ENCODE measurements around the gene PTPRCAP. TPM values are rescaled to one million over a fixed set of nuclear protein-coding genes. Genes with fewer than 3 reads are reported as not detected.

PTPRCAP gene
- polyA plus RNA-seq, 1 donor (not counting 4 experiments of a cell fraction or from before 2014, with no cell fraction given) = not detected

GRCh38 chr11:67412495-67413179 lies 24.8 kb downstream of the PTPRCAP start:
- DNase-seq (ENCODE audit: low read depth, low spot score) (no peak), FAIRE-seq (no peak)
- Histone ChIP-seq H3K27ac (ENCODE audit: control insufficient read depth, insufficient read depth, low read length) (no peak overlapping the region), H2AFZ (ENCODE audit: control insufficient read depth, low read length) (no peak overlapping the region), H3K4me3 (ENCODE audit: control insufficient read depth in 2 of 3, extremely low read depth in 1 of 3, insufficient read depth in 2 of 3, low read depth in 1 of 3, low read length in 3 of 3) (no peak overlapping the region), H4K20me1 (ENCODE audit: control insufficient read depth, extremely low read depth, insufficient read depth, low read length) (no peaks in the 10 kb centered on the region), H3K27me3 (ENCODE audit: control insufficient read depth, extremely low read depth, insufficient read depth, low read length) (peaks cover 14% of the 10 kb centered on the region), H3K9me1 (ENCODE audit: control insufficient read depth, extremely low read depth, insufficient read depth, low read length) (no peaks in the 10 kb centered on the region), H3K36me3 (ENCODE audit: control insufficient read depth in 2 of 2, extremely low read depth in 1 of 2, insufficient read depth in 2 of 2, low read length in 2 of 2) (no peaks in the 10 kb centered on the region), H3K9ac (ENCODE audit: control insufficient read depth, extremely low read depth, insufficient read depth, low read length) (no peak overlapping the region), H3K4me2 (ENCODE audit: control insufficient read depth, extremely low read depth, insufficient read depth, low read depth, low read length) (no peak overlapping the region), H3K4me1 (ENCODE audit: control insufficient read depth, extremely low read depth, insufficient read depth, low read length) (no peaks in the 10 kb centered on the region), H3K79me2 (ENCODE audit: control insufficient read depth, insufficient read depth, low read length) (no peaks in the 10 kb centered on the region), H3K9me3 (ENCODE audit: control insufficient read depth, low read depth, low read length) (no peaks in the 10 kb centered on the region)
- TF ChIP-seq EZH2 (IDR thresholded peaks at IDR 0.05; ENCODE audit: low read length) (no peak), CTCF (optimal IDR thresholded peaks at IDR 0.05 in 1 of 3, IDR thresholded peaks at IDR 0.05 in 1 of 3, conservative IDR thresholded peaks at IDR 0.05 in 1 of 3; ENCODE audit: extremely low read depth in 1 of 3, insufficient read depth in 2 of 3, low read length in 3 of 3) (no peak)
- dilution Hi-C loops (cut with MboI; ENCODE audit: extremely low pct_ligation_motif_present, low sequenced_read_pairs) = no loop called here

- H4K20me1 ChIP-seq (ENCODE audit: control insufficient read depth, extremely low read depth, insufficient read depth, low read length) = no peaks in the 10 kb centered on the region
- H3K9me1 ChIP-seq (ENCODE audit: control insufficient read depth, extremely low read depth, insufficient read depth, low read length) = no peaks in the 10 kb centered on the region
- peaks cover 14% of the 10 kb centered on the region for H3K27me3 ChIP-seq (ENCODE audit: control insufficient read depth, extremely low read depth, insufficient read depth, low read length)
- TF ChIP-seq CTCF (optimal IDR thresholded peaks at IDR 0.05 in 1 of 3, IDR thresholded peaks at IDR 0.05 in 1 of 3, conservative IDR thresholded peaks at IDR 0.05 in 1 of 3; ENCODE audit: extremely low read depth in 1 of 3, insufficient read depth in 2 of 3, low read length in 3 of 3) (no peak), EZH2 (IDR thresholded peaks at IDR 0.05; ENCODE audit: low read length) (no peak)
- no peaks in the 10 kb centered on the region for H3K4me1 ChIP-seq (ENCODE audit: control insufficient read depth, extremely low read depth, insufficient read depth, low read length)
- no peak overlapping the region for H3K27ac ChIP-seq (ENCODE audit: control insufficient read depth, insufficient read depth, low read length)
- no peak for FAIRE-seq
- dilution Hi-C loops (cut with MboI; ENCODE audit: extremely low pct_ligation_motif_present, low sequenced_read_pairs) = no loop called here
- DNase-seq (ENCODE audit: low read depth, low spot score) = no peak
- H2AFZ ChIP-seq (ENCODE audit: control insufficient read depth, low read length) = no peak overlapping the region
- H3K9me3 ChIP-seq (ENCODE audit: control insufficient read depth, low read depth, low read length) = no peaks in the 10 kb centered on the region
- H3K4me3 ChIP-seq (ENCODE audit: control insufficient read depth in 2 of 3, extremely low read depth in 1 of 3, insufficient read depth in 2 of 3, low read depth in 1 of 3, low read length in 3 of 3) = no peak overlapping the region
- no peaks in the 10 kb centered on the region for H3K36me3 ChIP-seq (ENCODE audit: control insufficient read depth in 2 of 2, extremely low read depth in 1 of 2, insufficient read depth in 2 of 2, low read length in 2 of 2)
- H3K79me2 ChIP-seq (ENCODE audit: control insufficient read depth, insufficient read depth, low read length) = no peaks in the 10 kb centered on the region
- H3K9ac ChIP-seq (ENCODE audit: control insufficient read depth, extremely low read depth, insufficient read depth, low read length) = no peak overlapping the region
- H3K4me2 ChIP-seq (ENCODE audit: control insufficient read depth, extremely low read depth, insufficient read depth, low read depth, low read length) = no peak overlapping the region
Measured at GRCh38 chr11:67411785-67412152, 25.7 kb downstream of the PTPRCAP start.

All from keratinocyte (primary cell).